Fibroblast of mammary gland (primary cell): Measurements from ENCODE around the gene ICE2.

ENCODE experiments used
- DNase-seq: peaks from one replicate; pipeline ENCODE4 v3.0.0-alpha.2; 2010; ENCODE audit warnings: low read depth
- H3K4me3 ChIP-seq: 2 replicates; pipeline ENCODE4 v1.5.1; 2011; ENCODE audit warnings: low read depth, mild to moderate bottlenecking, low read length, moderate library complexity; ENCODE audit not compliant: control insufficient read depth
- TF ChIP-seq, protein P1 (sequence below): conservative IDR thresholded peaks from 2 replicates; pipeline ENCODE4 v1.5.1; 2011; ENCODE audit warnings: low read depth, low read length, inconsistent platforms; ENCODE audit not compliant: control insufficient read depth, insufficient read depth

Gene ICE2

DNA sequence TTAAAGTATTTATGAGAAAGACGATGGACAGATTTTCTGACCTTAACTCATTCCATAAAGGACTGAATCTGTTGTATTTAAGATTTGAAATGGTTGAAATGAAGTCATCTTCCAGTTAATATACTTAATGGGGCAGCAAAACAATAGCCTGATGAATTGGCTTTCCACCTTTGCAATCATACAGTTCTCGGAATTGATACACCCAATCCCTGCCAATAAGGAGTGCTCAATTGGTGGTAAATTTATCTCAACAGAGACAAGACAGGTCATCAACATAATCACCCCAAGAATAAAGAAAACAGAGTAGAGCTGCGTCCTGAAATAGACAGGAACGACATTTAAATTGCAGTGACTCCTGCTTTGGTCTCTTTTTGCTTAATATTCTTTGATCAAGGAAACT lies 92.3 kb downstream of the ICE2 start:
- TF ChIP-seq, protein P1, sequence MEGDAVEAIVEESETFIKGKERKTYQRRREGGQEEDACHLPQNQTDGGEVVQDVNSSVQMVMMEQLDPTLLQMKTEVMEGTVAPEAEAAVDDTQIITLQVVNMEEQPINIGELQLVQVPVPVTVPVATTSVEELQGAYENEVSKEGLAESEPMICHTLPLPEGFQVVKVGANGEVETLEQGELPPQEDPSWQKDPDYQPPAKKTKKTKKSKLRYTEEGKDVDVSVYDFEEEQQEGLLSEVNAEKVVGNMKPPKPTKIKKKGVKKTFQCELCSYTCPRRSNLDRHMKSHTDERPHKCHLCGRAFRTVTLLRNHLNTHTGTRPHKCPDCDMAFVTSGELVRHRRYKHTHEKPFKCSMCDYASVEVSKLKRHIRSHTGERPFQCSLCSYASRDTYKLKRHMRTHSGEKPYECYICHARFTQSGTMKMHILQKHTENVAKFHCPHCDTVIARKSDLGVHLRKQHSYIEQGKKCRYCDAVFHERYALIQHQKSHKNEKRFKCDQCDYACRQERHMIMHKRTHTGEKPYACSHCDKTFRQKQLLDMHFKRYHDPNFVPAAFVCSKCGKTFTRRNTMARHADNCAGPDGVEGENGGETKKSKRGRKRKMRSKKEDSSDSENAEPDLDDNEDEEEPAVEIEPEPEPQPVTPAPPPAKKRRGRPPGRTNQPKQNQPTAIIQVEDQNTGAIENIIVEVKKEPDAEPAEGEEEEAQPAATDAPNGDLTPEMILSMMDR = no peak
- no peak overlapping the region for H3K4me3 ChIP-seq
- no peak for DNase-seq

DNA sequence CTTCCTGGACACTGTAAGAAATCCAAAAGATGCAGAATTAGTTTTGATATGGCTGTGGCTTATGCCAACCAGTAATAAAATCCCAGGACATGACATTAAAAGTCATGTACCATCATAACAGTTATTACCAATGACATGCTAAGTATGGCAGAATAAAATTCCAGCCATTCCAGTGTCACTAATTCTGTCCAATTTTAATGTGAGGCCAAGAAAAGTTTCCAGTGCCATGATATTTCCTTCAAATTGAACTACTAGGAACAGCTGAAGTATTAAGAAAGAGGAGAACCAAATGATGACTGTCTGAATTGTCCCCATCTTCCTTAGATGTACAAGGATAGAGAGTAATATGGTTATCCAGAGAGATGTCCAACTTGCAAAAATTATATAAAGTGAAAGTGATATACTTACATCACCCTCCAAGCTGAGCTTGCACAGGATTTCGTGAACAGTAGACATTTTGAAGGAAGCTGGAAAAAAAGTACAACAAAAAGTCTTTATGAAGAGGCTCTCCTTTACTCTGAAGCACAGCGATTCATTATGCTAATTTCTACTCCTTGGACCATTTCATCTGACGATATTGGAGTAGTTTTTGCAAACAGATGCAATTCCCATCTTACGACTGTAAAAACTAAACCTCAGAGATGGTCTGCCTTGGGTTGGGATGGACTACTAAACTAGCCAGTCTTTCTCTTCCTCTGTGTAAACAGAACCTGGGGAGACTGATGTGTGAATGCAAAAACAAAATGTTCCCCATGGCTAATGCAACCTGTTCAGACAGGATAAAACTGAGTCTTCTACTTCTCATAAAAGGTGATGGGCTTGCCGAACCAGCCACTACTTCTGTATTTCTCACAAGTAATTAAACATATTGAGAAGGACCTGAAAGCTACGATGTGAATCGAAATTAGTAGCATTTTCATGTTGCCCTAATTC lies 93.1 kb downstream of the ICE2 start:
- DNase-seq = peak; percentile 26
- H3K4me3 ChIP-seq = no peak overlapping the region
- TF ChIP-seq, protein P1 = no peak

DNA sequence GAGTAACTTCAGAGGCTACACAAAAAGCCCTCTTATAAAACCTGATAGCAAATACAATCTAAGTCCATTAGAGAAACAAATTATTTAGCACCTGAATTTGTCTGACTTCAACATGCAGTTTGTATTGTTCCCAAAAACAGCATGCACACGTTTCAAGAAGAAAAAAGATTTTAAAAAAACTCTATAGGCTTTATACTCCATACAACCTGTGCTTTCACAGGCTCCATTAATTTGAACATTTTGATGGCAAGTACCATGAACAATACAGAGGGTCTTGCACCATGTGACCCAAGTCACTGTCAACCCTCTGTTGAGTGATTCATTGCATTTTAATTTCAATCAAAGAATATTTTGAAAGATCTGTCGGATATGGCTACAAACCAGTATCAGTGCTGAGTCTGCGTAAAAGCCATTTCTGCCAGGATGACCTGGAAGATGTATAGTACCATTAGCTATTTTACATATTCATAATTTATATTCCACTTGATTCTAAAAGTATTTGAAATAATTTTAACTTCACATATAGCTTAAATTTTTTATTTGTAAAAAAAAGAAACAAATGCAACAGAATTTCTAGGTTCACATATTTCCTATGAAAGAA lies 94.3 kb downstream of the ICE2 start:
- H3K4me3 ChIP-seq = no peak overlapping the region

DNA sequence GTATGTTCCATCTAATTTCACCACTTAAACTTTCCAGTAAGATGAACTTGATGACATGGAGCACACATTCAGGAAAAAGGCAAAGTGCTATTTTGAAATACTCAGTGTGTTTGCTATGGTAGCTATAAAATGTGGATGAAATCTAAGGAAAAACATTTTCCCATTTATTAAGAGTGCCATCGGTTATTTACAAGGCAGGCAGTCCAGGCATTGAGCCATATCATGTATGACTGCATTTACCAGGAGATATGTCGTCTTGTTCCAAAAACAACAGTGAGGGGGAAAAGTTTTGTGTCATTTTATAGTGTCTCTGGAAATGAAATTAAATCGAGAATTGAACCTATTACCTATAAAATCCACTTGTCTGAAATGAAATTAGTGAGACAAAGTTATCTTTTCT lies 94.9 kb downstream of the ICE2 start:
- TF ChIP-seq, protein P1 = no peak
- DNase-seq = peak; percentile 79
- H3K4me3 ChIP-seq = no peak overlapping the region

More for the DNA sequence above, 94.3 kb downstream of the ICE2 start:
- TF ChIP-seq, protein P1 = no peak
- no peak for DNase-seq

DNA sequence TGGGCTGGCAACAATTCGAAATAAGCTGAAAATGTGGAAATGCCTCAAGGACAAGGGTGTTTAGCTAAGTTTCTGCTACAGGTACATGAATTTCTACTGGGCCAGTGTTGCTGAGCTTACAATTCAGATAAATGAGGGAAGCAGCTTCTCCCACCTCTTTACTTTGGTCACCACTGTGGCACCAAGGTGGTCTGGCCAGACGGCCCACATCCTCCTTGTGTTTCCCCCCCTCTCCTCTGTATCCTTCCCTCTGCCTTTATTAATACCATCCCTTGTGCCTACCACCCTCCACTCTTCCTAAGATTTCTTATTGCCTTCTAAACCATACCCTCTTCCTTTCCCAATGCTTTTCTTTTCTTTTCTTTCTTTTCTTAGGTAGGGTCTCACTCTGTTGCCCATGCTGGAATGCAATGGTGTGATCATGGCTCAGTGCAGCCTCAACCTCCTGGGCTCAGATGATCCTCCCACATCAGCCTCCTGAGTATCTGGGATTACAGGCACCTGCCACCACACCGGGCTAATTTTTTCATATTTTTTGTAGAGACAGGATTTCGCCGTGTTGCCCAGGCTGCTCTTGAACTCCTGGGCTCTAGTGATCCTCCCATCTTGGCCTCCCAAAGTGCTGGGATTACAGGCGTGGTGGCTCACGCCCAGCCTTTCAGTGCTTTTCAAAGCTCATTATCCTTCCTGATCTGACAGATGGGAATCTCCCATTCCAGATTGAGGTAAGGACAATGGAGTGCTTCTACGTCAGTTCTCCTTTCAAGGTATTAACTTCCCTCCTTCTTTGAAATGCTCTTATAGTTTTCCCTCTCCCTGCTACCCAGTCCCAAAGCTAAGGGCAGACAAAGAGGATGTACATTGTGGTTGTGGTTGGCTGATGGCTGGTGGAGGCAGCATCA lies 95.9 kb downstream of the ICE2 start:
- no peak overlapping the region for H3K4me3 ChIP-seq
- TF ChIP-seq, protein P1 = no peak
- DNase-seq = no peak

DNA sequence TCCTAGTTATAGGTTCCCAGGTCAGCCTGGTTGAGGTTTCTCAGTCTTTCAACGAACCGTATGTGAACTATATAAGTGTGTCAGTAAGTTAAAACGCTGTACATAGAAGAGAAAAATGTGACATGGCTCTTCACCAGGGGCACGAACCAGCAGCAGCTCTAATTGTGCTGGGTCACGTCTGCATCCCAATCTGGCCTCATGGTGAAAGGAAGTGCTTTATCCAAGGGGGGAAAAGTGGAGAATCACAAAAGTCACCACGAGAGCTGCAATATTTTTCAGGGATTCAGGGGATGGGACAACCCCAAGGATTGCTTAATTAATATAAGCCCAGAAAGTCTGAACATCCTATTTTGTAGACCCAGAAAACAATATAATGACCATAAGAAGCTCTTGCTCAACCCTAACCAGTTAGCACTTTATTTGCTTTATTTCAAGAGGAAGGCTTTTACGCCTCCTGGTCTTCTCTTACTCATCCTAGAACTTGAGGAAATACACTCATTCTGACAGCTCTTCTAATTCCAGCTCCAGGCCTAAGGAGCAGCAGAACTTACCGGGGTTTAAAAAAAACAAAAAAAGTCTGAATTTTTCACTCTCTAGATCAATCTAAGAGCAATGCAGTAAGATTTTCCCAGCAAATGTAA lies 97.7 kb downstream of the ICE2 start:
- no peak overlapping the region for H3K4me3 ChIP-seq
- DNase-seq = peak; percentile 76
- TF ChIP-seq, protein P1 = no peak
